GM18511 (cell line): ENCODE measurements around the gene ZNF618.
"Not testable (repeated sequence)": the region's sequence is repeated elsewhere in the genome, so short reads cannot be mapped to it uniquely, and the experiment has no call there.

ENCODE experiments used
- ATAC-seq: cut with Tn5 transposase; IDR thresholded peaks from one replicate; pipeline ENCODE4 v1.9.1; 2021; ENCODE audit warnings: mild to moderate bottlenecking, moderate library complexity; ENCODE audit not compliant: unreplicated experiment

ZNF618 gene

DNA sequence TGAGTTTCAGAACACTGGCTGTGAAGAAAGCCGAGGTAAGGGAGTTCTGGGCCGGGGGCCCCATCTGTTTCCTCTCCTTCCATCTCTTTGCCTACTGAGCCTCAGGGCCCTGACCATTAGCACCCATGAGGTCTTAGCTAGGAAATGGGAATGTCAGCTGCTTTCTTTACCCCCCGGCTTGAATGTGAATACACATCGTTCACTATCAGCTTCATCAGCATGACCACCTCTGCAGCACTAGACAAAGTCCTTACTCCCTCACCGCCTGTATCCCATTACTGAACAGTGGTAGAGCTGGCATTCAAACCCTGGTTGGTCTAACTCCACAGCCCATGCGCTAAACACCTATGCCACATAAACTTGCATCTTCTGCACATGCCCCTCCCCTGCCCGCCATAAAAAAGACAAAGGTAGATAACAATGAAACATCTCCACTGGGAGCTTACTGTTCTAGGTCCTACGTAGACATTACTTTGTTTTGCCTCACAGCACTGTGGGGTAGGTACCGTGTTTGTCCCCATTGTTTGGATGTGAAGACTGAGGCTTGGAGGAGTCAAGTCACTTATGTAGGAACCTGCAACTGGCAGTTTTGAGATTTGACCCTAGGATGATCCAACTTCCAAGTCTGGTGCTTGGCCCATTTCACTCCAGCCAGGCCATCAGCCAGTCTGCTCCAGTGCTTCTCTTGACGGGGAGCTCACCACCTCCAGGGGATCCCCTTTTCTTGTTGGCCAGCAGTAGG lies 108.7 kb downstream of the ZNF618 start:
- ATAC-seq = no peak

DNA sequence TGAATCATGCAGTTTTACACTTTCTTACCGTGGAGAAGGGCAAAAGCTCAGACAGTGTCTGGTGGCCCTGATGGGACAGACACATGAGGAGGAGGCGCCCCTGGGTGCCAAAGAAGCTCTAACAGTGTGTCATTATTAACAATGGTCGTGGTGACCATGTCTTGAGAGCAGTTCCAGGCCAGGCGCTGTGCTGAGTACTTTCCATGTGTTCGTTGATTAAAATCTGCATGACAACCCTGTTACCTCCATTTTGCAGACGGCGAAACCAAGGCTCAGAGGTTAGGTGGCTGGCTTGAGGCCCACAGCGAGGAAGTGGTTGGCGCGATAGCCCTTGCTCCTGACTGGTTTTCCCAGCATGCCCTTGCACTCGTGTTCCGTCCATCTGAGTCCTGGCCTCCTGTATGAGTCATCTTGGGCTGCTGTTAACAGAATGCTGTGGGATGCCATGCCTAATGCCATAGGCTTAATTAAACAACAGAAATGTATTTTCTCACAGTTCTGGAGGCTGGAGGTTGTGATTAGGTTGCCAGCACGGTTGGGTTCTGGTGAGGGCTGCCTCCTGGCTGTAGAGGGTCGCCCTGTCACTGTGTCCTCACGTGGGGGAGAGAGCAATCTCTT lies 110.0 kb downstream of the ZNF618 start:
- ATAC-seq = no peak

- no peak for ATAC-seq
Observed at GRCh38 chr9:113986931-113987330, 110.8 kb downstream of the ZNF618 start.

- ATAC-seq = no peak
Observed at GRCh38 chr9:113987526-113987925, 111.4 kb downstream of the ZNF618 start.

GRCh38 chr9:113988385-113989016 lies 112.4 kb downstream of the ZNF618 start:
- ATAC-seq = no peak

DNA sequence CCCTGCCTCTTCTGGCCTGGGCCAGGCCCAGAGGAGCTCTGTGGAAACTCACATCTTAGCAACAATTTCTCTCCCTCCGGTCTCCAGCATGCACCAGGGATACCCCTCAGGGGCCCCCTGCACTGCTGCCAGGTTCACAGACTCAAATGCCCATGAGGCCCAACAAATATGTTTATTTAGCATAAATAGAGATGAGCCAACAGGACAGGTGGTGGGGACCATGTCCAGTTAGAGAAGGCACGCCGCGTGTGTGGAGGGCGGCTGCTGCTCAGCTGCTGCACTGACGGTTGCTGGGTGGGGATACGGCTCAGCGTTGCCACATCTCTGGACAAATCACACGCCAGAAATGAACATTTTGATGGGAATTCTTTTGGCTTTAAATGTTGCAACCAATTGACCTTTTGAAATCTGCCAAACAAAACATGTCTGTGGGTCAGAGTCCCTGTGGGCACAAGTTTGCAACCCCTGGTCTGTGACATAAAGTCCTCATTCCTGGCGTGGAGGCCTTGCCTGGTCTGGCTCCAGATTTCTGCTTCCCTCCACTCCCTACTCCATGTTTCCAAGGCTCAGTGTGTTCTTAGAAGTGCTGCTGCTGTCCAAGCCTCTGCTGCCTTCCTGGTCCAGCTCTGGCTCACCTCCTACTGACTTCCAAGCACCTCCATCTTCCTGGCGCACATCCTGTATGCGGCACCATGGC lies 113.1 kb downstream of the ZNF618 start:
- no peak for ATAC-seq

DNA sequence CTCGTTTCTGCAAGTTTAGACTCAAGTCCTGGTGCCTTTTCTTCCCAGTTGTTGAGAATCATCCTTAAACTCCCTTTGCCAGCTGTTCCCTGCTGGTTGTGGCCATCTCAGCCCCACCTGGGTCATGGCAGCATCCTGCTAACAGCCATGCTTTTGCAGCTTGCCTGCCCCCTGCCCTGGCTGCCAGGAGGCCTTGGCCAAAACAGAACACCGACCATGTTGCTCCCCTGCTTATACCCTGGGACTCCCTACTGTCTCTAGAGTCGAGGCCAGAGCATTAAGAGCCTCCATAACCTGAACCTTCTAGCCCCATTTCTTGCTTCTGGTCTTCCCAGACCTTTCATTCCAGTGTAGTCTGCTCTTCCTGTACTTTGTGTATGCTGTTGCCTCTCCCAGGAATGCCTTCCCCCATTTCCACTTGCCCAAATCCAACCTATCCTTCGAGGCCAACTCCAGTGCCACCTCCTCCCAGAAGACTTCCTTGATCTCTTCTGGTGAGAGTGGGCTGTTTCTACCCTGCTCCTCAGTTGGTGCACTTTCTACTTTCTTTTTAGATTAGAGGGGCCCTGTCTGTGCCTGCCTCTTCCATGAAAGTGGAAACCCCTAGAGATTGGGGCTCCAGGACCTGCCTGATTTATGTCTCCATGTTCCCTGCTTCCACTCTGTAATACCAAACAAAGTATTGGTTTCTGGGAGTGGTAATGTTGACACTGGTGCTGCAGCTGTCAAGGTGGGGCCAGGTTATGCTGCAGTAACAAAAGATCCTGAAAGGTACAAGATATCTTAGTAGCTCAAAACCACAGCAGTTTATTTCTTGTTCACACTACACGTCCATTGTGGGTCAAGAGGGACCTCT lies 113.8 kb downstream of the ZNF618 start:
- no peak for ATAC-seq

GRCh38 chr9:113990570-113990907 lies 114.4 kb downstream of the ZNF618 start:
- ATAC-seq = no peak

- no peak for ATAC-seq
Observed at GRCh38 chr9:113990975-113991471, 114.9 kb downstream of the ZNF618 start.

GRCh38 chr9:113991714-113992113 lies 115.6 kb downstream of the ZNF618 start:
- ATAC-seq = no peak

DNA sequence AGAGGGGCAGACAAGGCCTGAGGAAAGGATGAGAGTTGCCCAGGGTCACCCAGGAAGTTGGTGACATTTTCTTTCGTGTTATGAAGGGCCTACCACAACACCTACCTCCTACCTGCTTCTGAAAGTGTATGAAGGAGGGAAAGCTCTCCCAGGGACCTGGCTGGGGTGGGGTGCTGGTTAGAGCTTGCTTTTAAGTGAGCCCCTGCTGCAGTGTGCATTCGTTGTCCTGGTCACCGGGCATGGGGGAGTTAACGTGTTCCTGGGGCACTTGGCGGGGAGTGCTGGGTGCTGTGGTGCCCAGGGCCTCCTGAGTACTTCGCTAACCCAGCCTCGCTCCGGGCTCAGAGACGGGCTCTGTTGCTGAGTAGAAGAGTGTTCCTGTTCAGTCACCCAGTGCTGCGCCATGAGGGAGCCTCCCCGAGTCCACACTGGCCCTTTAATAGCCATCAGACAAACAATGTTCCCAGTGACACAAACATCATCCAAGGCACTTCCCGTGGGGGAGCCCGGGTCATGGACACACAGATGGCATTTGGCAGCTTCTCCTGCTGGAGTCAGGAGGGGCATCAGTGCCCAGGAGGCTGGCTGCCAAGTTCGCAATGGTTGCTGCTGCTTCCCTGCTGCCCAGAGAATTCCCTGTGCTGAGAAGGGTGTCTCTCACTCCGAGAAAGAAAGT lies 116.3 kb downstream of the ZNF618 start:
- no peak for ATAC-seq

GRCh38 chr9:113992994-113993393 lies 116.9 kb downstream of the ZNF618 start:
- no peak for ATAC-seq

GRCh38 chr9:113993838-113994540 lies 117.9 kb downstream of the ZNF618 start:
- no peak for ATAC-seq

DNA sequence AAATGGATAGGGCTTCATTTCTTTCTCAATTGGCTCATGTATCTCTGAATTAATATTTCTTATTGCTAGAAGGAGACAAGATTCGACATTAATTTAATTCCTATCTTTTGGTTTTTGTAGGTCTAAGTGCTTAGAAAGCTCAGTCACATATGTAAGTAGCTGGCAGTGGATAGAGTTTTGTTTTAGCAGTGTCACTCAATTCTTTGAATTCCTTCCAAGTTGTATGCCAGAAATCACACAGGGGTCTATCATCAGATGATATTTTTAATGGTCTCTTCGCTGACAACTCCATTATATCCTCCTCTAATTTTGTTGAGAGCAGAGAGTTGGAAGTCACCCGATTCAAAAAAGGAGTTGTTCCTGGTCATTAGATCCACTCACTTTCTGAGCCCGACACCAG lies 119.3 kb downstream of the ZNF618 start:
- ATAC-seq = no peak

DNA sequence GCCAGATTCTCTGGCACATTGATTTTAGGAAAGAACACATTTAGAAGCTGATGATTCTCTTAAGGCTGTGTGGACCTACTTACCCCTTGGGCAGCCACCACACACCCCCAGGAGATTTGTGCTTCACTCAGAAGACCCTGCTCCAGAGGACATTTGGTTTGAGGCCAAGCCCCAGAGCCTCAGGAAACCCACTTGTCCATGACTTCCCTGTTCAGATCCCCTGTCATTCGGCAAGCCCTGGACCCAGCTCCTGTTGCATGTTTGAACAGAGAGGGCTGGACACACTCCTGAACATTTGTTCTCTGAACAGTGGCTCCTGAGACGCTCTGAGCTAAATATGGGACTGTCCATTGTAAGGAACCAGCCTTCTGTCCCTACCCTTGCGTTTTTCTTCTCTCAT lies 119.9 kb downstream of the ZNF618 start:
- ATAC-seq = no peak

DNA sequence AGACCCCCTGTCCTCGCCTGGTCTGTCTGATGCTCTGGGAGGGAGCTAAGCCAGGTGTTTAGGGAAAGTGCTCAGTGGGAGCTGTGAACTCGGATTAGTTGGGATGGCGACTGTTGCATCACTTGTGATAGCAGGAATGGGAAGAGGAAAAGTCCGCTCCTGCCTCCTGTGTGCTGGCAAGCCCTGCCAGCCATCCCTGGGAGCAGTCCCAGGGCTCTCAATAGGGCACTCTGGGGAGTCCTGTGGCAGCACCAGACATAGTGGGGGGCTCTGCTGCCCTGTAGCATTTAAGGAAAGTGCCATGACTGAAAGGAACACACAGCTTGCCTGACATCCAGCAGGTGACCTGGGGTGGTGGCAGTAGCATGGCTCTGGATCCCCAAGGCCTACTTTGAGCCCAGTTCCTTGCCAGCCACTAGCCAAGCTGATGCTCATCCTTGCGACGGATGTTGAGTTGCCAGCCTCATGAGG lies 120.5 kb downstream of the ZNF618 start:
- no peak for ATAC-seq

- not testable (repeated sequence) for ATAC-seq
Observed at GRCh38 chr9:113997064-113997463, 121.0 kb downstream of the ZNF618 start.

DNA sequence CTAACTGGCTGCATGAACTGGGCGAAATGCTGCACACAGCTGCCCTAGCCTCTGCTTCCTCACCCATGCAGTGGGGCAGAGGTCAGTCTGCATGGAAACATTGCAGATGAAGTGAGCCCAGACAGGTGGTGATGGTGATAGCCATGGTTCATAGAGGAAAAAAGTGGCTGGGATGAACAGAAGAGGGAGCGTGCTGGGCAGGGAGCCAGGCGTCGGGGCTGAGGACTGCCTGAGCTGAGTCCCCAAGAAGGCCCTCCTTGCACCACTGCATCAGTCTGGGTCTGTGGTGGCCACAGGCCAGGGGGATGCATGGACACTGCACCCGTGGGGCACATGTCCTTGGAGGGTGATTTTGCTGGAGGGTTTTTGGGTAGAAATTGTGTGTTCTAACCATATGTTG lies 121.5 kb downstream of the ZNF618 start:
- no peak for ATAC-seq

- no peak for ATAC-seq
Observed at GRCh38 chr9:113998114-113998513, 122.0 kb downstream of the ZNF618 start.
